Cerebellar nuclear complex (tissue), 1 donor: ENCODE measurements around the gene NR2F2.

Experiments used
- DNase-seq, 2 experiments: peaks; one replicate each; lab custom pipeline; 2025; lab: John Stamatoyannopoulos, UW

NR2F2 gene

DNA sequence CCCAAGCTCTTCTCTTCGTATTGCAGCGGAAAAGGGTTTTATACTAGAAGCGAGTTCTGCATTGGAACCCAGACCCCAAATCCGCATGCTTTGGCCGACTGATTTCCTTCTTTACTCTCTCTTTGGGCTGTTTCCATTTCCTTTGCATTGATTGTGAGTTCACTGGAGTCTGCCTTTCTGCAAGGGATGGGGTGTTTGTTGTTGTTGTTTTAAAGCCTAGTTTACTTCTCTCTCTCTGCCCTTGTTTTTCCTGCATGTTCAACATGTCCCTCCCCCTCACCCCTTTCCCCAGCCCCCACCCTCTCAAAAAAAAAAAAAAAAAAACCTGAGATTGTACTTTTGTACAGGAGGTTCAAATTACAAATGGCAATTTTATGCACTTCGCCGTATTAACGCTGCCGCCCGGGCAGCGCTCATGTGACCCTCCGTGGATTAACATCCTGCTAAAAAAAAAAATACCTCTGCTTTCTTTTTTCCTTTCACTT lies 2.2 kb downstream of the NR2F2 start:
- DNase-seq, result no peak

DNA sequence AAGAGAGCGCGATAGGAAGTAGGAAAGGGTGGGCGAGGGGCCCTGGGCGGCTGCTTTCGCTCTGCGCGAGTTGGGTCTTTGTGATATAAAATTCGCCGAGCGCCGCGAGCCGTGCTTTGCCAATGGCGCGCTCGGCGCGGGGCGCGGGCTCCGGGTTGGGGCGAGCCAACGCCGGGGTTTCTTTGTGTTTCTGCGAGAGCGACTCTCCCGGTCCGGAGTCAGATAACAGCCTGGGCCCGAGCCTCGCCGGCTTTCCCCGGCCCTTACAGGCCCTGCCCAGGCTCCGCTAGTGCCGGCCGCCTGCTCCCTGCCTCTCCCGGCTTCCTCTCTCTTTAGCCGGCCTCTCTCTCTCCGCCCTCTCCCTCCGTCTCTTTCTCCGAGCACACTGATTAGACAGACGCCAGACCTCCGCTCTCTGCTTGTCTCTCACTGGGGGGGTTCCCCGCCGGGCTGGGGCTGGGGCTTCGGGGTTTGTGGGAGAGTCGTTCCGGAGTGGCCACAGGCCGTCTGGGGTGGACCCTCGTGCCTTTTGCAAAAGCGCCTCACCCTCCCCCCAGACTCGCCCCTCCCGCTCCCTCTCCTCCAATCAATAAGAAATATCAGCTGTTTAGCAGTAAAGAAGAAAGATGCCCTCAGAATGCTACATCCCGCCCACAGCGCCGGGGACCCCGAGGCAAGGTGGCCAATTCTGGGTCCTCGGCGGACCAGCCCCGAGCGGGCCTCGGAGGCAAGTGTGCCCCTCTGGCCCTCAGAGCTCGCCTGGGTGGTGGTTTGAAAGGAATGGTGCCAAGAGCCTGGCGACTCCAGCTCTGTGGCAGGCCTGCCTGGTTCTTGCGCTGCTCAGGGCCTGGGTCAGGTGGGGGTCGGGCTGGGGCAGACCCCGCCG lies 2.9 kb downstream of the NR2F2 start:
- no peak for DNase-seq

DNA sequence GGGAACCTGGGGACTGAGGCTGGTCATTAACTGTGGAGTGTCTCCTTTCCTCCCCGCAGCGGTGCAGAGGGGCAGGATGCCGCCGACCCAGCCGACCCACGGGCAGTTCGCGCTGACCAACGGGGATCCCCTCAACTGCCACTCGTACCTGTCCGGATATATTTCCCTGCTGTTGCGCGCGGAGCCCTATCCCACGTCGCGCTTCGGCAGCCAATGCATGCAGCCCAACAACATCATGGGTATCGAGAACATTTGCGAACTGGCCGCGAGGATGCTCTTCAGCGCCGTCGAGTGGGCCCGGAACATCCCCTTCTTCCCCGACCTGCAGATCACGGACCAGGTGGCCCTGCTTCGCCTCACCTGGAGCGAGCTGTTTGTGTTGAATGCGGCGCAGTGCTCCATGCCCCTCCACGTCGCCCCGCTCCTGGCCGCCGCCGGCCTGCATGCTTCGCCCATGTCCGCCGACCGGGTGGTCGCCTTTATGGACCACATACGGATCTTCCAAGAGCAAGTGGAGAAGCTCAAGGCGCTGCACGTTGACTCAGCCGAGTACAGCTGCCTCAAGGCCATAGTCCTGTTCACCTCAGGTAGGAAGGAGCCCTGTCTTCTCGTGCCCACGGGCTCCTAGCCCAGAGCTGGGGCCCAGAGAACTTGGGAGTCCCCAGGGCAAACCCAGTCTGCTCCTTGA lies 3.7 kb downstream of the NR2F2 start:
- DNase-seq, result no peak

DNA sequence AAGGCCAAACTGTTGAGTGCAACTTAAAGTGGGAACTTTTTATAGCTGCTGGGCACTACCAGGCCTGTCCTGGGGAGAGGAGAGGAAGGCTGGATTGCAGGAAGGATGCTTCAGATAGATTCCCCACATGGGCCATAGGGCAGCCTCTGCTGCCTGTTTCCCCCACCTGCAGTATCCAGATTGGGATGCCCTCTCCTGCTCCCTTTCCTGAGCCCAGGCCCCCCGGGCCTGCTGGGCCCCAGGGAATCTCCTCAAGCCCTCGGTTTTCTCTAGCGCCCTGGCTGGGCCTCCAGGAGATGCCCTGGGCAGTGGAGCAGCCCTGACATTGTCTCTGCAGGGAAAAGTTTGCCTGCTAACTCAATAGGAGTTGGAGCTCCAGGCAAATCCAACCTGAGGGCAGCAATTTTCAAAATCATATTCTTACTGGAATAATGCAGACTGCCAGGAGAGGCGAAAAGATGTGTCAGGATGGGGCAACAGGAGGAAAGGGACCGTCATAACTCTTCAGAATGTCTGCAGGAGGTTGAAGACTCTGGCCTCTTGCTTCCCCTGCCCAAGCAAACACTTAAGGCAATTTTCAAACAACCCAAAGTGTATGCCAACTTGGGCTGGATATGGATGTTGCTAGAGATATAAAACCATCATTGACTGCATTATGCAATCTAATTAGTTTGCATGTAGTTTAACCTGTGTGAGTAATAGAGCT lies 4.4 kb downstream of the NR2F2 start:
- no peak for DNase-seq

DNA sequence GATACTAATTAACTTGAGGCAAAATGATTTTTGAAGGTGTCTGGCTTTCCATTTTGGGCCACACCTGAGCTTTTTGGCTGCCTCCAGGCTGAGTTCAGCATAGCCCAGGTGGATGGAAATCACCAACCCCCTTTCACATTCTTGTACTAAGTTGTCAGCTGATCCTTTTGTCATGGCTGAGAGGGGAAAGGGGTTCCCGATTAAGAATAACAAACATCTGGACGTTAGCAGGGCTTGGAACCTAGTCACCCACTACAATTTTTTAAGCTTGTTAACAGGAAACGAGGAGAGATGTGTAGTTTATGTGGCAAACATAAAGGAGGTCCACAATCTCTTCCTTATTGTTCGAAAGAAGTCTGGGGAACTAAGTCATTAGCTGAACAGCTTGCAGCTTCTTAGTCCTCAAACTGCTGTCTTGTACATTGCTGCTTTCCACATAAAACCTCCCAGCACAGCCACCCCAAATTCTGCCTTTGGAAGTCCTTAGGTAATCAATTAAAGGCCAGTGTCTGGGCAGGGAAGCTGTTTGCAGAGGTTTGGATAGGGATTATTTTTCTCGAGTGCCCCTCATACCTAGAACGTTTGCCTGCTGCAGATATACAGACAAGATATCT lies 5.0 kb downstream of the NR2F2 start:
- no peak for DNase-seq

DNA sequence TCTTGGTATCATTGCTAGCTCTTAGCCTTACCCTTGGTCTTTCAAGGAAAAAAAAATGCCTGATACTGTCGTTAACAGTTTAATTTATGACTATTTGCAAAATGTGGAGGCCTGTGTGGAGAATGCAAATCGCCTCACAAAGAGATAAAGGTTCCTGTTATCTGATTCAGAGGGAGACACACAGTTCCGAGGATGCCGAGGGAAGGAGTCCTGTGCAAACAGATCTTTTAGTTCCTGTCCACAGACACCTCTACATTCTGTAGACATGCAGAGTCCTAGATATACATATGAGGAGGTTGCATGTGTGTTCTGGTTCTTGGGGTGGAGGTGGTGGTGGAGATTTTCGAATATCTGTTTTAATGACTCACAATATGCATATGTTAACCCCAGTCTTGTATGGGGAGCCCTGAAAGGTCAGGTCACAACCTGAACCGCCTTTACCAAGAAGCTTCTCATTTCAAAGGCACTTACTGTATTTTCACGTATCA lies 5.7 kb downstream of the NR2F2 start:
- DNase-seq, result no peak

DNA sequence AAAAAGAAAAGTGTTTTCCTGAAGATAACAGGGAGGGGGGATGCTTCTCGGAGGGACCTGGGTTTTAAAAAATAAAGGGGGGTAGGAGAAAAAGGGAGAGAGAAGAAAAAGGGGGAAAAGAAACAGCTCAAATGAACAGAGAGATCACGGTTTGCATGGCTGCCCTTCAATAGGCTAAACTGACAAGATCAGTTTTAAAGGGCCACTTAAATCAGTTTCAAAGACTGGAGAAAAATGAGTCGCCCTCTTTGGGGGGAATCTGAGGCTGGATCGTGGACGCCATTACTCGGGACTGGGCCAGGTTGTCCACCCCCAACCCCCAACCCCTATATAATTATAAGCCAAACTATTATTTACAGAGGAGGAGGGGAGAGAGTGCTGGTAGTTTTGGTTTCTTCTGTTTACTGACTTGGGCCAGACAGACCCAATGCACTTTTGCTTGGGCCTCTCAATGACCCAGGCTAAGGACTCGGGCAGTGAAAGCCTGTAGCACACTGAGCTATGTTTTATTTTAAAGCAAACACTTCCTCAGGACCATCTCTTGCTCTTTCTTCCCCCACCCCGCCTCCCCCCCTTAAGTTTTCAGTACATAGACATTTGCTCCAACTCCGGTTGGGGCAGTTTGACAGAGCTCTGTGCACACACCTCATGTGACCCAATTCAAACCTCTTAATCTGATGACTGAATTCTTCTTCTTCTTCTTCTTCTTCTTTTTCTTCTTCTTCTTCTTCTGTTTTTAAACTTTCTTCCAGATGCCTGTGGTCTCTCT lies 6.3 kb downstream of the NR2F2 start:
- DNase-seq, result no peak

DNA sequence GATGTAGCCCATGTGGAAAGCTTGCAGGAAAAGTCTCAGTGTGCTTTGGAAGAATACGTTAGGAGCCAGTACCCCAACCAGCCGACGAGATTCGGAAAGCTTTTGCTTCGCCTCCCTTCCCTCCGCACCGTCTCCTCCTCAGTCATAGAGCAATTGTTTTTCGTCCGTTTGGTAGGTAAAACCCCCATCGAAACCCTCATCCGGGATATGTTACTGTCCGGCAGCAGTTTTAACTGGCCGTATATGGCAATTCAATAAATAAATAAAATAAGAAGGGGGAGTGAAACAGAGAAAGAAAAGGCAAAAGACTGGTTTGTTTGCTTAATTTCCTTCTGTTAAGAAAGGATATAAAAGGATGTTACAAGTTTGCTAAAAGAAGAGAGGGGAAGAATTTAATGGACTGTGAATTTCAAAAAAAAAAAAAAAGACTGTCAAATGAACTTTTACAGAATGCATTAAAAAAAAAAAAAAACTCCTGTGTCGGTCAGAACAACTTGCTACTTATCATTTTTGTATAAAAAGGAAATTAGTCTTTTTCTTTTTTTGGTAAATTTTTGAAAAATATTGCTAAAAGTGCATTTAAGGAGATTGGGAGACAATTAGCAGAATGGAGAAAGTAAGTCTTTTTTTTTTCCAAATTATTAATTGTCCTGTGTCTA lies 7.0 kb downstream of the NR2F2 start:
- DNase-seq, result no peak

DNA sequence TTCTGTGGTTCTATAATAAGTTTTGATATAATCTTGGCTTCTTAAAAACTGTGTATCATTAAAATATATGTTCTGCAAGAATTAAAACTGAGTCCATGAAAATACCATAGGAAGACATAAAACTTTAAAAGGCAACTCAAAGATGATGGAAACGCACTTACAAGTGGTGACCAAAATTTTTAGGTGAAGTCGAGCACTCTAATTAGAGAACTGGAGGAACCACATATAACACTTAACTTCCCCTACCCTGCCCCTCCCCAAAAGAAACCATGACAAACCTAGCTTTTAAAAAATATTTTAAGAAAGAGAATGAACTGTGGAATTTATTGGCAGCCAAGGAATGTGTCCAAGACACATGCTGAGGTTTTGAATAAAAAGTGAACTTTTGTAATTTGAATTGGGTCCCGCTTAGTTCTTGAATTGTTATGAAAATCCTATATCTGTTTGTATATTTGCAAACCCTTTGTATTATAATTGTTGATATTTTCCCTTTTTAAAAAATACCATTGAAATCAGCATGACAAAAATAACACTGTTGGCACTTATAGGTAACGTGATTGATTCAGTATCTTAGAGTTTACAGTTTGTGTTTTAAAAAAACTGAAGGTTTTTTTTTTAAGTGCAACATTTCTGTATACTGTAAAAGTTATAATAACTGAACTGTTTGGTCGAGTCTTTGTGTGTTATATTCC lies 7.7 kb downstream of the NR2F2 start:
- DNase-seq, result no peak

DNA sequence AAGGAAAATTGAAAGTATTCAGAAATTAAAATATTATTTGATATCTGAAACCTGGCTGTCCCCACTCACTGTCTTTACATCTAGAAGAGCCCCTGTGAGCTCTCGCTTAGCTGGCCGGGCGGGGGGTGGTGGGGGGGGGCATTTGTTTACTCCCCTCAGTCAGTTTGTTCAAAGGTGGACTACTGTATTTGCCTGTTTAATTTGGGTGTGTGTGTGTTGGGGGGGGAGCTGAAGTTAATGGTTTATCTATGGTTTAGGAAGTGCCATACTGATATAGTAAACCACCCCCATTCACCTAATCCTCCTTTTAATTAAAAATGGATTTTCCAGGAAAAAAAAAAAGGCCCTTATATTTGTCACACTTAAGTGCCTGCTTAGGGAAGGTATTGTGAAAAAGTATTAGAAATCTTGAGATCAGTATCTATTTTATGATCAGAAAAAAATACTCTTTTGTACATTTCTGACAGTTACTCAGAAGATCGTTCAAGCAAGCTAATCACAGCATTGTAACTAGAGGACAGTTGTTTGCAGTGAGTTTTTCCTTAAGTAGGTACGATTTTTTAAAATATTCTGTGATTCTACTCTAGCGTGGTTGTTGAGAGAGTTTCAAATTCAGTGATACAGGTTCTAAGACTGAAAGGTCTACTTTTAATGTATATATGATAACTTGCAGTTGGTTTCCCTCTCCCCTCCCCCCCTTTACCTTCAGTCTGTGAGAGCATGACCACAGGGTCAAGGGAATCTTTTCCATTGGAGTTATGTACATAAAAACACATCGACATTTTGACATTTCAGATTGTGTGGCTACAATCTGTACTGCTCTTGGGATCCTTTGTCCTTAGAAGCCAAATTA lies 8.5 kb downstream of the NR2F2 start:
- no peak for DNase-seq

DNA sequence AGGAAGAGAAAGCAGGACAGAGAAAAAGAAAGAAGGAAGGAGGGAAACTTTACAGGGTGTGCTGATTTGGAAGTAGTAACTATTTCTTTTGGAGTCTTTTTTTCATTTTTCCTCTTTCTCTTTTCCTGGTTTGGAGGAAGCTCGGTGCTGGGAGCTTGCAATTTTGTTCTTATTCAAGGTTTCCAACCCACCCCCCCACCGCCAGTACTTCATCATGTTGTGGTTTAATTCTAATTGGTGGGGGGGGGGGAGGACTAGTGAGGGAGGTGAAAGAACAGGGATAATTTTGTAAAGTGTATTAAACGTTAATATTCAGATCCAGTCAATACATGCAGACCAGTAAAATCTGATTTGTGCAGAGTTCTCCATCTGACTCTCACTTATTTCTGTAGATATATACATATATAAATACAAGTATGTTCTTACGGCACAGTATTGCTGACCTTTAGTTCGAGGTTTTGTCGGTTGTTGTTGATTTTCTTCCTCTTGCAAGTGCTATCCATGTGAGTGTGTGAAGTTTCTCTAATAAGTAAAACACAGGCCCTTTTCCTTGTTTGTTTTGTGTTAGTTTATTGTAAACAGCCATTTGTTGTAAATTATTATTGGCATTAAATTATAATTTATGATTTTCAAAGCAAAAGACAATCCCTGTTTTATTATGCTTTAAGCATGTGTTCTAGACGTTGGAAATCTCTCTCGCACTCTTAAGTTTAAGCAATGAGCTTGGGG lies 9.3 kb downstream of the NR2F2 start:
- DNase-seq, result no peak

DNA sequence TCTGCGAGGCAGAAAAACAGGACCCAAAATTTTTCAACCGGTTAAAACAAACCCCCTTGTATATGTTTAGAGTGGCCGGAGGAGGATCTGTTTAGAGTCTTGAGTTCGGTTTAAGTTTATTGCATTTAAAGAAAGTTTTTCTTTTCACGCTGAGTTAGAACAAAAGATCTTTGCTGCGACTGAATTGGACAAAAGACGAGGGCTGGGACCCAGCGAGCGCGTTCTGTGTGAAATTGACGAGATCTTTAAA lies 9.8 kb downstream of the NR2F2 start:
- DNase-seq, result no peak

DNA sequence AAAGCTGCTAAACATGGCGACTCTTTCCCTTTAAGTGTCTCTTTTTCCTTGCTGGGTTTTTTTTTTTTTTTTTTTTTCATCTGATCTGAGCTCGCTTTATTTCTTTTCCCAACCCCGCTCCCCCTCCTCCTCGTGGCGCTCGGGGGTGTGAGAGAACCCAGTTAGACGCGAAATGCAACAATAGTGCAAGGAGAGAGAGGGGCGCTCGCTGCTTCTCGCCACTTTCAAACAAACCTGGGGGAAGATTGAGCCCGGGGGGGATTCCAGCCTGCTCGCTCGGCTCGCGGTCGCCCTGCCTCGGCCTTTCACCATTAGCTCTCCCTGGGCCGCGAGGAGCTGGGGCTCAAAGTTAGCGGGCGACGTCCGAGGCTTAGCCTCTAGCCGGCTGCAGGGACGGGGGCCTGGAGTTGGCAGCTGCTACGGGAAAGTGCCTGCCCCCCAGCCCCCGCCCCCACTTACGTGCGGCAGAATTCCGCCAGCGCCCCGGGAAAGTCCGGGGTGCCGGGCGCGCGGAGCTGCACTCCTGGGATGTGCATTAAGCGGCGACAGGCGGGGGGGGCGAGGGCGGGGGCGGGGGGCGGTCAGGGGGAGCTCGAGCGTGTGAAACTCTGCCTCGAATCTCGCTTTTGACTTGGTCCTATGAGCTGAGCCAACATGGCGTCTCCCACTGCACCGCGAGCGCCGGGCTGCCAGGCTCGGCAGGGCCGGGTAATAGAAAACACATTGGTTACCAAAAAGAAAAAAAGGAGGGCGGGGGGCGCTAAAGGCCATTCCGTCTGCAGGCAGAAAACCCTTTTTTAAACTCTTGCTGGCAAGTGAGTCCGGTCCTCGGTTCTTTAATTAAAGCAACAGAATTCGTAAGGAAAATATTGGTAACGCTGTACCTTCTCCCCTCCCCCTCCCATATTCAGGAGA lies 10.4 kb downstream of the NR2F2 start:
- no peak for DNase-seq

DNA sequence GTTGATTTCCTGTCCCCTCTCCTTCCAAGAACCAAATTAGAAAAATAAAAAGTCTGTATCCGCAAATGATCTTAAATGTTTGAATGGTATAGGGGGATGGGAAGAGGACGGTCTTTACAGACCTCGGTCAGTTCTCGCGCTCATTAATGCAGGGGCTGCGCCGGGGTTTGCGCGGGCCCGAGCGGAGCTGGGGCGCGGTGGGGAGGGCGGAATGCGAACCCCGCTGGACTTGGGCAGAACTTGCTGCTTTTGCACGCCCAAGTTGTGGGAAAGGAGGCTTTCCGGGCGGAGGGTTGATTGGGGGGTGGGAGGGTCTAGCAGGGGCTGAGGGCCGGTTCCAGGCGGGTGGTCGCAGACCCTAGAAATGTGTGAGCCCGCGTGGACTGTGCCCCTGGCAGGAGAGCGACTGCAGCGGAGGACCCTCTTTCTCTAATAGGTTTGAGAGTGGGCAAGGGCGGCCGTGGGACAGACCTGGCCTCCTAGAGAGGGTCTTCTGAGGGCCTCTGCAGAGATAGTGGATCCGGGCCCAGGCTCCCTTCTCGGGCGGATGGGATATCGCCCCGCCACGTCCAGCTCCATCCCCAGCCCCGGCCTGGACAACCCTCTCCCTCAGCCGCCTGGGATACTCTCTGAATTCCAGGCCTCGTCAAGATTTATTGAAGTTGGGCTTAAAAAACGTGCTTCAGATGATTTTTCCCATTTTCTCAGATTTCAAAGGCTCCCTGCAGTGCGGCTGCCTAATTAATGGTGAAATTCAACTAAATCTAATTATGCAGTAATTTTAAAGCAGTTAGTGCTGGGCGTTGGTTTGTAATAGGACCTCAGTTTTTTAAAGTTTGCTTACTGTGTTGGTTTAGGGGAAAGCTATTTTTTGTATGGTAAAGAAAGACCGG lies 11.3 kb downstream of the NR2F2 start:
- no peak for DNase-seq

DNA sequence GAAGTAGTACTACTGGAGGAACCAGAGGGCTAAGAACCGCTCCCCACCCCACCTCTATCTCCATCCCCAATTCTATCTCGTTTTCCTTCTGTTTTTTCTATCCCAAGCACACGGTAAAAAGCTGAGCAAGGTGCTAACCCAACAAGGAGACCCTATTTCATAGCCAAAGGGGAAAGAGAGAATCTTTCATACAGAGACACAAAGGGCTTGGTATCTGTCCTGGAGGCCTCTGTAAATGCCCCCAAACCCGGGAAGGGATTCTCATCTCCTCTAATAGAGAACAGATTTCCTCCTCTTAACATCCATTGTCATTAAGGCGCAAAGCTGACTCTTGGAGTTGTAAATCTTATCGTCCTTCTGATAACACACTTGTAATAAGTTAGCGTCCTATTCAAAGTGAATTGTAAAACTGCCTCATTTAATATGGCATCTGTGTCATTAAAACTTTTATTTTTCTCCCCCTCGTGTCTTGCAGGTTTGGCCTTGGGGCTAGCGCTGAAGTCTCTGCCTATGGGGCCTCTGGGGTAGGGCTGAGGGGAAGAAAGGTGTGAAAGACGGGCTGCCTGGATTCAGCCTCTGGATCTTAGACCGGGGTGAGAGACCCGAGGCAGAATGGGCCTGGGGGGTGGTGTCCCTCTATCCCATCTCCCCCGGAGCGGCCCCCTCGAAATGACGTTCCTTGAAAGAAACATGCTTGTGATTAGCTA lies 12.1 kb downstream of the NR2F2 start:
- DNase-seq, result no peak
